ENCODE results near the gene SAT1.

- TF ChIP-seq CTCF (IDR thresholded peaks at IDR 0.05) (no peak), POLR2A (IDR thresholded peaks at IDR 0.05) (no peak)
Observed at GRCh38 chrX:23822397-23822796, 39.4 kb downstream of the SAT1 start.
